IPS-11a (cell line): ENCODE data around the gene ZRANB3.
"Not testable (repeated sequence)": the region's sequence is repeated elsewhere in the genome, so short reads cannot be mapped to it uniquely, and the experiment has no call there.

ENCODE experiments used
- H3K4me3 ChIP-seq: one replicate; pipeline ENCODE4 v1.5.1; 2013; ENCODE audit warnings: low read depth, low read length, control low read depth

The ZRANB3 gene

GRCh38 chr2:135337071-135337470, 193.9 kb downstream of the ZRANB3 start:
- H3K4me3 ChIP-seq, result no peak overlapping the region

- no peak overlapping the region for H3K4me3 ChIP-seq
Observed at GRCh38 chr2:135335256-135335655, 195.8 kb downstream of the ZRANB3 start.

- H3K4me3 ChIP-seq, result no peak overlapping the region
Observed at GRCh38 chr2:135327146-135327545, 203.9 kb downstream of the ZRANB3 start.

GRCh38 chr2:135320465-135321355, 210.3 kb downstream of the ZRANB3 start:
- H3K4me3 ChIP-seq, result no peak overlapping the region

GRCh38 chr2:135318808-135319207, 212.2 kb downstream of the ZRANB3 start:
- no peak overlapping the region for H3K4me3 ChIP-seq

GRCh38 chr2:135317375-135317774, 213.6 kb downstream of the ZRANB3 start:
- H3K4me3 ChIP-seq, result no peak overlapping the region

- no peak overlapping the region for H3K4me3 ChIP-seq
Observed at GRCh38 chr2:135311962-135312361, 219.1 kb downstream of the ZRANB3 start.

- no peak overlapping the region for H3K4me3 ChIP-seq
Observed at GRCh38 chr2:135311268-135311667, 219.8 kb downstream of the ZRANB3 start.

GRCh38 chr2:135304694-135305093, 226.3 kb downstream of the ZRANB3 start:
- no peak overlapping the region for H3K4me3 ChIP-seq

- no peak overlapping the region for H3K4me3 ChIP-seq
Observed at GRCh38 chr2:135299658-135300244, 231.3 kb downstream of the ZRANB3 start.

GRCh38 chr2:135299165-135299564, 231.9 kb downstream of the ZRANB3 start:
- no peak overlapping the region for H3K4me3 ChIP-seq

- H3K4me3 ChIP-seq, result not testable (repeated sequence)
Observed at GRCh38 chr2:135287121-135287520, 243.9 kb downstream of the ZRANB3 start.

- no peak overlapping the region for H3K4me3 ChIP-seq
Observed at GRCh38 chr2:135285391-135285790, 245.6 kb downstream of the ZRANB3 start.

- H3K4me3 ChIP-seq, result no peak overlapping the region
Observed at GRCh38 chr2:135281379-135281778, 249.6 kb downstream of the ZRANB3 start.

GRCh38 chr2:135279209-135279608, 251.8 kb downstream of the ZRANB3 start:
- H3K4me3 ChIP-seq, result no peak overlapping the region

- H3K4me3 ChIP-seq, result no peak overlapping the region
Observed at GRCh38 chr2:135276525-135276924, 254.5 kb downstream of the ZRANB3 start.

GRCh38 chr2:135271006-135271405, 260.0 kb downstream of the ZRANB3 start:
- H3K4me3 ChIP-seq, result no peak overlapping the region

- no peak overlapping the region for H3K4me3 ChIP-seq
Observed at GRCh38 chr2:135265960-135266490, 265.0 kb downstream of the ZRANB3 start.

- no peak overlapping the region for H3K4me3 ChIP-seq
Observed at GRCh38 chr2:135259123-135259522, 271.9 kb downstream of the ZRANB3 start.

GRCh38 chr2:135258193-135258592, 272.8 kb downstream of the ZRANB3 start:
- H3K4me3 ChIP-seq, result no peak overlapping the region

GRCh38 chr2:135257383-135258090, 273.5 kb downstream of the ZRANB3 start:
- H3K4me3 ChIP-seq, result no peak overlapping the region
